HG03354 (cell line): ENCODE measurements around the gene SAC3D1.
"Not testable (repeated sequence)": the region's sequence is repeated elsewhere in the genome, so short reads cannot be mapped to it uniquely, and the experiment has no call there.

Source experiments
- ATAC-seq: cut with Tn5 transposase; IDR thresholded peaks from one replicate; pipeline ENCODE4 v1.9.1; 2021; ENCODE audit warnings: mild to moderate bottlenecking; ENCODE audit not compliant: unreplicated experiment, poor library complexity, severe bottlenecking

SAC3D1 gene

GRCh38 chr11:65040847-65041622 lies at the start of gene SAC3D1:
Gene SAC3D1 (plus strand): TSS chr11:65041210. CDS start chr11:65041293, 83 bp downstream.
- ATAC-seq, result peak; percentile 85

DNA sequence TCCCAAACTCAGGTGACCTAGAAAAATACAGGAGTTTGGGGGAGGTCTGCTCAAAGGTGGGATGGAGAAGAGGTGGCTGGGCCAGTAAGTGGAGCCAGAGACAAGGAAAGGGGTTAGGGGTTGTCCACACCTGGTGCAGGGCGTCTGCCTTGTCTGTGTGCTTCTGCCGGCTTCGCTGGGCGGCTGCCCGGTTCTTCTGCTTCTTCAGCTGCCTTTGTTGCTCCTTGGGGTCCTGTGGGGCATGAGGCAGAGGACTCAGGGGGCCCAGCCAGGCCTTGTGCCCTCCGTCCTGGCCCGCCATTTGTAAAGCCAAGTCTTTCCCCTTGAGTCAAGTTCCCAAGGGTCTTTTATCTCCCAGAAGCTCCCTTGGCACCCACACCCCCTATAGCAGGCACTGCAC lies 46.7 kb upstream of the SAC3D1 start:
- no peak for ATAC-seq

- no peak for ATAC-seq
Observed at GRCh38 chr11:64996327-64996709, 44.7 kb upstream of the SAC3D1 start.

GRCh38 chr11:64996710-64997380 lies 44.2 kb upstream of the SAC3D1 start, which contains the start of gene BATF2:
Gene BATF2 (minus strand): TSS chr11:64996971. CDS start chr11:64996914, 57 bp downstream.
- ATAC-seq, result no peak

DNA sequence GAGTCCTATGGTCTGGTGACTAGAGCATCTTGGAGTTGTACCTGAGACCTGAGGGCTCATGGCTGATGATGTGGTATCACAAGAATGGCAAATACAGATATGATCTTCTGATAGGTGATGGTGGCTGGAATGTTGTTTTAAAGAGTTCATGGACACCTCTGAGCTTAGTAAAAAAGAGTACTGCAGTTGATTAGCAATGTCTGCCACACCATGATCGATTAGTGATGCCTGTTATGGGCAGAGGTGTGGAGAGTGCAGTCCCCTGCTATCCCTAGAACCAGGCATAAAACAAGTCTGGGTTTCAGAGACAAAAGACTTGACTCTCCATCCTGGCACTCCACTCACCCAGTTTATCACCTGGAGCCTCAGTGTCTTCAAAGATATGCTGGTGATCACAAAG lies 42.9 kb upstream of the SAC3D1 start:
- no peak for ATAC-seq

DNA sequence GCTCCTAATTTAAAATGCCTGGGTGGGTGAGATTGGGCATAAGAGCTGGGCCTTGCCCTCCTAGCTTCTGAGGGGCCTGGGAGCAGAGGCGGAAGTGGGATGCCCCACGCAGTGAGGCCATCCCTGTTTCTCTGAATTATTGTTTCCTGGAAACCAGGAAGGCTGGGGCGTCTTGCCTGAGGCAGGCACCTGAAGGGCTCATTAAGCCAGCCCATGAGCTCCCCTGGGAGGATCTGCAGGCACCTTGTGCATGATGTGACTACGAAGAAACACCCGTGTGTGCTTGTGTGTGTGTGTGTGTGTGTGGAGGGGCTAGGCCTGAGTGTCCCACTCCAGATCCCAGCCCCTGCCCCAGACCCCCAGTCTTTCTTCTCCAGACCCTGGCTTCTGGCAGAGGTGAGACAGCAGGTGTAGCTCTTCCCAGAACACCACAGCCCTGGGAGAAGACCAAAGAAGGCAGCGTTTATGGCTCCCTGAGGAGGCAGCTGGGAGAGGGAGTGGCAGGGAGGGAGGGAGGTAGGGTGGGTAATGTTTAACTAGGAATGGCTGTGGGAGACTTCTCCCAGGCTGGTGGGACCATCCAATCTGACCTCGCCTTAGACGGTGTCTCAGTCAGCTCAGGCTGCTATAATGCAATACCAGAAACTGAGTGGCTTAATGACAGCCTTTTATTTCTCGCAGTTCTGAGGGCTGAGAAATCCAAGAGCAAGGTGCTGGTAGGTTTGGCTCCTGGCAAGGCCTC lies 42.1 kb upstream of the SAC3D1 start:
- no peak for ATAC-seq

DNA sequence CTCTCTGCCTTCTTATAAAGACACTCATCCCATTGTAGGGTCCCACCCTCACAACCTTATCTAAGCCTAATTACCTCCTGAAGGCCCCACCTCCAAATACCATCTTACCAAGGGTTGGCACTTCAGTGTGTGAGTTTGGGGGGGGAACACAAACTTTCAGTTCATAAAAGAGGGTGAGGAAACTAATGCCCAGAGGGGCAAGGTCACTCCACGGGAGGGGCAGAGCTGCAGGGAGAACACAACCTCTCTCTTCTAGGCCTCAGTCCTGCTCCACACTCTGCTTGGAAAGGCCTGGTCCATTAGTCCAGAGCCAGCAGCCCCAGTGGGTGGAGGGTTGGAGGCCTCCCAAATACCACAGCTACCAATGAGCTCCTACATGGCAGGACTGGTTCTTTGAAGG lies 41.5 kb upstream of the SAC3D1 start:
- no peak for ATAC-seq

- ATAC-seq, result no peak
Observed at GRCh38 chr11:65002706-65003105, 38.3 kb upstream of the SAC3D1 start.

- ATAC-seq, result no peak
Observed at GRCh38 chr11:65003282-65003681, 37.7 kb upstream of the SAC3D1 start.

- not testable (repeated sequence) for ATAC-seq
Observed at GRCh38 chr11:65003968-65004367, 37.0 kb upstream of the SAC3D1 start.

DNA sequence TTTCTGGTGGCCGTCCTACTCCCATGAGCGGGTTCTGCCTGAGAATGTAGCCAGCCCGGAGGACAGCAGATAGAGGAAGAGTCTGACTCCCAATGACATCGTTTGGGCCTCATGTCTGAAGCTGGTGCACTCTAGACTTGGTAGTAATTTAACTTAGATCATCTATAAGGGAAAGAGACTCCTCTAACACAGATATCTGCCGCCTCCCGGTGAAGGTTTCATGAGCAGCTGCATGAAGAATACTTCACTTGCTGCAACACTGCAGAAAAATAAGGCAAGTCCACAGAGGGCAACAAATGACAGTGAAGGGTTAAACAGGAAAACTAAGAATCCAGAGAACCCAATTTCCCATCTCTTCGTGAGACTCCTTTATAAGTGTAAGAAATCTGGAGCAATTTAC lies 33.0 kb upstream of the SAC3D1 start:
- ATAC-seq, result no peak

GRCh38 chr11:65008873-65009272 lies 32.1 kb upstream of the SAC3D1 start:
- ATAC-seq, result no peak

DNA sequence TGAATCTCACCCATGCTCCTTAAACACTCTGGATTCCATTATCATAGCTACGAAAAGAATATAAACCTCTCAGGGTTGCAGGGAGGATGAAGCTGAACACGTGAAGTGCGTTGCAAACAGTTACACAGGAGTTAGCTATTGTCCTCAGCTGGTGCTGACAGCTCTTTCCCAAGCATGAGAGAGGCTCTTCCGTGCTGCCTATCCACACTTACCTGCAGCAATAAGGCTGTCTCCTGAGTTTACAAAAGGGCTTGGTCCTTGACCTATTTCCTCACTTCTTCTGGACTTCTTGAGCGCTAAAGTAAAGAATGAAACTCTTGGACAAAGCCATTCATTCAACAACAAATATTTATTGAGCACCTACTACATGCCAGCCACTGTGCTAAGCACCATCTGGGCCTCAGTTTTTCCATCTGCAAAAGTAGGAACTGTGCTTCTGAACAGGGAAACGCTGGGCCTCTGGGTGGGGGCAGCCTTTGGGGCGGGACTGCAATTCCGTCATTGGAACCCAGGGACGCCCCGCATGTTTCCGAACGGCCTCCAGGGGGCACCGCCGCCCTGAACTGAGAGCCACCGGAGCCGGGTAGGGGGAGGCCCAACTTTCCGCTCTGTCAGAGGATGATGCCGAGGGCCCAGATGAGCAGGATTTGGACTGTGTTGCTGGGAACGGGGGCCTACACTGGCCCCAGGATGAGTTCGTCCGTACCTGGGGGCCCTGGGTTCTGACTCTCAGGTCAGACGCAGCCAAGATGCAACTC lies 27.7 kb upstream of the SAC3D1 start:
- peak; percentile 72 for ATAC-seq

DNA sequence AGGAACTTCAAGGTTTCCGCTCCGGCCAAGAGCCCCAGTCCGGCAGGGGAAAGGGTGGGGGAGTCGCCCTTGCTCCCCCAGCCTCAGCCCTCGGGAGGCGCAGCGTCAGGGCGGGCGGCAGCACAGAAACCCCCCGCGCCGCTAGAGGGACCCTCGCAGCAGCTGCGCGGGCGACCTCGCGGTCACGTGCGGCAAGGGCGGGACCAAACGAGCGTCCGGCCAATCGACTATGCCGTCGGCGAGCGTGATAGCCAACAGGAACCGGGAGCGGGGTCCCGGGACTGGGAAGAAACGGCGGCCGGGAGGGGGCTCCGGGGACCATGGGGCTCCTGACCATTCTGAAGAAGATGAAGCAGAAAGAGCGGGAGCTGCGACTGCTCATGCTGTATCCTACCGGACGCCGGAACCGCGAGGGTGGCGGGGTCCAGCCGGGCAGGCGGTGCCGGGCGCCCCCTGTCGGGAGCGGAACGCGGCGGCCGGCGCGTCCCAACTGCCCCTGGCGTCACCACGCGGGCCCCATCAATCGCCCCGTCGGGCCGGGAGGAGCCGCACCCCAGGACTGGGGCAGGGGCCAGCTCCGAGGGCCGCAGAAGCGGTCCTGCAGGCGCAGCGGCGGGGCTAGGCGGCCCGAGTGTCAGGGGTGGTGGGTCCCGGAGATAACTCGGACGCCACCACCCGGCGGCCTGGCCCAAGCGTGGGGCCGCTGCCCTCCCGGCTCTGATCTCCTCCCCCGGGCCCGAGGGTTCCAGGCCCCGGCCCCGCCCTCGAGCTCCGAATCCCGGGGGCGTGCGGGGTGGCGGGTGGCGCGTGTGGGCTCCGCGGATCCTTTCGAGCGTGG lies 26.9 kb upstream of the SAC3D1 start, which contains the start of gene ARL2:
Gene ARL2, plus strand, starts transcription at position 273 of the 838 bp plus-strand sequence. Its CDS starts 48 bp downstream, at position 321.
- peak; percentile 79 for ATAC-seq

DNA sequence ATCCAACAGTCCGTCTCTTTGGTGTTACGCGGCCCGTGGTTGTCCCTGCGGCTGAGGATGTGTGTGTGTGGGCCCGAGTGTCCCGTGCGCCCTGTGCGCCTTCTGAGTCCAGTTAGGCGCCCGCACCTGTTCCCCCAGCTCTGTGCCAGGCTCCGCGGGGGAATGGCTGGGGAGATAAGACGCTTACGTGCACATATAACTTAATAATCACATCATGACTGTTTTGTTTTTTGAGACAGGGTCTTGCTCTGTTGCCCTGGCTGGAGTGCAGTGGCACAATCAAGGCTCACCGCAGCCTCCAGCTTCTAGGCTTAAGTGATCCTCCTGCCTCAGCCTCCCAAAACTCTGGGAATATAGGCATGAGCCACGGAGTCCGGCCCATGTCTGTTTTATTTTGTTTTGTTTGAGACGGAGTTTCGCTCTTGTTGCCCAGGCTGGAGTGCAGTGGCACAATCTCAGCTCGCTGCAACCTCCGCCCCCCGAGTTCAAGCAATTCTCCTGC lies 26.2 kb upstream of the SAC3D1 start:
- peak; percentile 14 for ATAC-seq

- no peak for ATAC-seq
Observed at GRCh38 chr11:65016705-65017104, 24.3 kb upstream of the SAC3D1 start.

- ATAC-seq, result no peak
Observed at GRCh38 chr11:65017937-65018336, 23.1 kb upstream of the SAC3D1 start.

GRCh38 chr11:65019824-65020223 lies 21.2 kb upstream of the SAC3D1 start:
- no peak for ATAC-seq

GRCh38 chr11:65021003-65021402 lies 20.0 kb upstream of the SAC3D1 start:
- ATAC-seq, result no peak
